IMR-90 (cell line): ENCODE results near the gene HECTD1. TPM values are rescaled to one million over a fixed set of nuclear protein-coding genes. Genes with fewer than 3 reads are reported as not detected.

Experiments
- ATAC-seq: fragments of 200-7000 bp; cut with Tn5 transposase; 2 replicates; pipeline ENCODE4 v1.9.1; 2020; ENCODE audit warnings: low read depth, mild to moderate bottlenecking, moderate library complexity
- BruUV-seq: library from RNA; stranded (reverse); fragments of 400-500 nt; replicated peaks from 2 replicates; lab custom pipeline; 2021; lab: Mats Ljungman, UMichigan
- CTCF ChIA-PET: fragments of 300-600 bp; formaldehyde crosslinking; extraction: SDS; loops from one replicate; lab custom pipeline; 2021; ENCODE audit warnings: antibody characterized with exemption; lab: Yijun Ruan, JAX
- POLR2A ChIA-PET: fragments of 300-600 bp; sonication (Branson Sonifier 250); formaldehyde crosslinking; loops from one replicate; lab custom pipeline; 2022; ENCODE audit warnings: antibody characterized with exemption; ENCODE audit not compliant: unreplicated experiment; lab: Charles Lee
- DNase-seq: peaks from one replicate; pipeline ENCODE4 v3.0.0; 2013
- H2AFZ ChIP-seq: replicated peaks from 2 replicates; pipeline ENCODE3; 2013; ENCODE audit warnings: low read length, mild to moderate bottlenecking; ENCODE audit not compliant: poor library complexity
- H2AK5ac ChIP-seq: 2 replicates; pipeline ENCODE4 v1.6.1; 2013; ENCODE audit warnings: low read depth, low read length, inconsistent platforms
- H2AK9ac ChIP-seq: replicated peaks from 2 replicates; pipeline ENCODE3; 2013; ENCODE audit warnings: mild to moderate bottlenecking, low read depth, low read length, moderate library complexity; ENCODE audit not compliant: poor library complexity
- H2BK120ac ChIP-seq: 2 replicates; pipeline ENCODE4 v1.6.1; 2013; ENCODE audit warnings: low read depth, low read length, inconsistent platforms
- H2BK15ac ChIP-seq: 3 replicates; pipeline ENCODE4 v1.6.1; 2013; ENCODE audit warnings: low read depth, low read length, inconsistent platforms
- H2BK20ac ChIP-seq: 2 replicates; pipeline ENCODE4 v1.6.1; 2013; ENCODE audit warnings: low read depth, mild to moderate bottlenecking, inconsistent platforms, low read length, moderate library complexity
- H2BK5ac ChIP-seq: 2 replicates; pipeline ENCODE4 v1.6.1; 2013; ENCODE audit warnings: mild to moderate bottlenecking, low read depth, low read length, inconsistent platforms; ENCODE audit not compliant: poor library complexity, severe bottlenecking
- H3K14ac ChIP-seq: replicated peaks from 2 replicates; pipeline ENCODE4 v1.6.1; 2013; ENCODE audit warnings: low read depth, low read length, inconsistent platforms
- H3K18ac ChIP-seq: 2 replicates; pipeline ENCODE4 v1.6.1; 2013; ENCODE audit warnings: low read depth, low read length, control low read depth
- H3K23ac ChIP-seq: 2 replicates; pipeline ENCODE4 v1.6.1; 2013; ENCODE audit warnings: low read depth, low read length, inconsistent platforms
- H3K27ac ChIP-seq: 2 replicates; pipeline ENCODE4 v1.5.1; 2013; ENCODE audit warnings: mild to moderate bottlenecking, control low read depth, low read length; ENCODE audit not compliant: insufficient read depth
- H3K27me3 ChIP-seq: 2 replicates; pipeline ENCODE4 v1.6.1; 2013; ENCODE audit warnings: low read length; ENCODE audit not compliant: control insufficient read depth, insufficient read depth
- H3K36me3 ChIP-seq: 2 replicates; pipeline ENCODE4 v1.6.1; 2013; ENCODE audit warnings: low read length, mixed read lengths; ENCODE audit not compliant: control insufficient read depth, insufficient read depth
- H3K4ac ChIP-seq: 2 replicates; pipeline ENCODE4 v1.6.1; 2013; ENCODE audit warnings: low read depth, low read length, inconsistent platforms
- H3K4me1 ChIP-seq: 2 replicates; pipeline ENCODE4 v1.6.1; 2013; ENCODE audit warnings: low read length, mixed read lengths; ENCODE audit not compliant: control insufficient read depth, insufficient read depth
- H3K4me2 ChIP-seq: 2 replicates; pipeline ENCODE4 v1.6.1; 2013; ENCODE audit warnings: low read depth, mild to moderate bottlenecking, control low read depth, low read length, moderate library complexity
- H3K4me3 ChIP-seq: 2 replicates; pipeline ENCODE4 v1.5.1; 2013; ENCODE audit warnings: low read depth, mild to moderate bottlenecking, control low read depth, low read length, moderate library complexity; ENCODE audit not compliant: insufficient read depth
- H3K56ac ChIP-seq: 2 replicates; pipeline ENCODE4 v1.6.1; 2013; ENCODE audit warnings: low read length, inconsistent platforms; ENCODE audit not compliant: insufficient read depth; ENCODE audit errors: extremely low read depth
- H3K79me1 ChIP-seq, 2 experiments: 2 replicates each; pipeline ENCODE4 v1.6.1; 2013; ENCODE audit warnings: low read length in 2 of 2, inconsistent platforms in 1 of 2, low read depth in 1 of 2
- H3K9ac ChIP-seq: 2 replicates; pipeline ENCODE4 v1.6.1; 2013; ENCODE audit warnings: low read depth, low read length, control low read depth
- H3K9me1 ChIP-seq: 2 replicates; pipeline ENCODE4 v1.6.1; 2013; ENCODE audit warnings: low read length, inconsistent platforms; ENCODE audit not compliant: insufficient read depth
- H3K9me3 ChIP-seq: 2 replicates; pipeline ENCODE4 v1.6.1; 2013; ENCODE audit warnings: low read length; ENCODE audit not compliant: control insufficient read depth, insufficient read depth
- H4K20me1 ChIP-seq: 2 replicates; pipeline ENCODE4 v1.6.1; 2013; ENCODE audit warnings: low read length, inconsistent platforms; ENCODE audit not compliant: insufficient read depth
- H4K5ac ChIP-seq: 2 replicates; pipeline ENCODE4 v1.6.1; 2013; ENCODE audit warnings: mild to moderate bottlenecking, low read depth, low read length, control low read depth
- H4K8ac ChIP-seq, 2 experiments: 2 replicates each; pipeline ENCODE4 v1.6.1; 2013; ENCODE audit warnings: low read depth in 2 of 2, low read length in 2 of 2, control low read depth in 1 of 2, inconsistent platforms in 1 of 2
- H4K91ac ChIP-seq: 2 replicates; pipeline ENCODE4 v1.6.1; 2013; ENCODE audit warnings: low read depth, low read length, inconsistent platforms; ENCODE audit not compliant: insufficient read depth
- CEBPB ChIP-seq: IDR thresholded peaks from 2 replicates; pipeline ENCODE4 v1.6.1; 2012; ENCODE audit warnings: low read depth, low read length, improper control_type of control experiment
- CTCF ChIP-seq: conservative IDR thresholded peaks from 2 replicates; pipeline ENCODE4 v1.5.1; 2012; ENCODE audit warnings: mild to moderate bottlenecking, low read depth, low read length, improper control_type of control experiment
- RCOR1 ChIP-seq: IDR thresholded peaks from 2 replicates; pipeline ENCODE4 v1.6.1; 2012; ENCODE audit warnings: mild to moderate bottlenecking, low read length, improper control_type of control experiment; ENCODE audit not compliant: insufficient replicate concordance
- WGBS, 2 experiments: methylation state at CpG; one replicate each; pipeline versions ENCODE4 v1.1.5 to v1.1.7; 2013; ENCODE audit warnings: missing lambda C conversion rate in 2 of 2; ENCODE audit not compliant: insufficient read length in 1 of 2; ENCODE audit errors: extremely low coverage in 2 of 2; 5-methylcytosine and 5-hydroxymethylcytosine counted together
- dilution Hi-C: fragments of 300-500 bp; cut with HindIII; formaldehyde crosslinking; loops from one replicate; pipeline ENCODE4 v1.14.3; 2018; ENCODE audit warnings: low sequenced_read_pairs; ENCODE audit not compliant: unreplicated experiment
- in situ Hi-C: fragments of 300-500 bp; cut with MboI; formaldehyde crosslinking; loops from 3 replicates; pipeline ENCODE4 v1.14.3; 2019; ENCODE audit warnings: low sequenced_read_pairs, inconsistent platforms, mixed read lengths
- intact Hi-C: fragments of 100-400 bp; cut with micrococcal nuclease; formaldehyde crosslinking; loops from 2 replicates; pipeline ENCODE4 v1.10.0; 2022
- polyA plus RNA-seq, 3 experiments: library from polyadenylated mRNA; depleted of rRNA; stranded (reverse); fragments of >200 nt; gene quantifications; 2 replicates each; pipeline ENCODE4 v1.2.3, GENCODE V29; 2012; ENCODE audit warnings: low replicate concordance in 1 of 3
- total RNA-seq: library from RNA; depleted of rRNA; stranded (reverse); fragments of >200 nt; gene quantifications from 2 replicates; pipeline ENCODE4 v1.2.3, GENCODE V29; 2012

Gene HECTD1
- total and polyA plus RNA-seq, 2 of the 4 experiments (the other 2 are of a cell fraction) = 48.5 to 228 TPM

GRCh38 chr14:31059152-31059924 is 148.3 kb downstream of the HECTD1 start:
- Histone ChIP-seq H3K9me1 (no peaks in the 10 kb centered on the region), H3K56ac (no peak overlapping the region), H3K23ac (no peak overlapping the region), H3K27ac (no peak overlapping the region), H3K14ac (no peak overlapping the region), H4K91ac (no peak overlapping the region), H3K18ac (no peak overlapping the region), H4K8ac (no peak overlapping the region), H2AK5ac (no peak overlapping the region), H3K79me1 (peaks cover 0 to 7% of the 10 kb centered on the region in 2 experiments; a peak in 1 of 4 replicates), H3K4me3 (no peak overlapping the region), H3K27me3 (no peaks in the 10 kb centered on the region), H4K20me1 (no peaks in the 10 kb centered on the region), H3K4me1 (peaks cover 6% of the 10 kb centered on the region), H2AFZ (peak overlapping the region; percentile 52), H3K4me2 (no peak overlapping the region), H2BK120ac (no peak overlapping the region), H2BK5ac (peak overlapping the region; percentile 27), H3K9me3 (no peaks in the 10 kb centered on the region), H2BK20ac (no peak overlapping the region), H3K9ac (no peak overlapping the region), H2BK15ac (no peak overlapping the region), H3K4ac (no peak overlapping the region), H4K5ac (no peak overlapping the region), H3K36me3 (no peaks in the 10 kb centered on the region), H2AK9ac (no peak overlapping the region)
- POLR2A ChIA-PET = no interaction called here
- peak; percentile 93 for ATAC-seq
- no CpG with 5 or more reads among the region's 1 CpG for WGBS, 2 experiments
- peak; percentile 87 for DNase-seq
- CTCF ChIA-PET = no interaction called here
- intact Hi-C loops = loop anchor here (2.0 kb wide), 1 partner anchor 33 kb away; the partner anchor contains the start of gene STRN3
- in situ Hi-C loops = no loop called here
- no TSS peak for BruUV-seq
- dilution Hi-C loops = no loop called here
- TF ChIP-seq RCOR1 = peak; percentile 62
- TF ChIP-seq CTCF = no peak
- peak; percentile 99 for TF ChIP-seq CEBPB
